Endodermal cell (in vitro differentiated cells): Measurements from ENCODE around the gene DOCK7. TPM values are rescaled to one million over a fixed set of nuclear protein-coding genes. Genes with fewer than 3 reads are reported as not detected.

Experiments used
- DNase-seq: peaks from one replicate; pipeline ENCODE4 v3.0.0-alpha.2; 2017
- H3K27ac ChIP-seq: 2 replicates; pipeline ENCODE4 v1.5.1; 2013; ENCODE audit warnings: mild to moderate bottlenecking, low read depth, low read length, moderate library complexity
- H3K27me3 ChIP-seq: 2 replicates; pipeline ENCODE4 v1.6.1; 2013; ENCODE audit warnings: mild to moderate bottlenecking, low read length, moderate library complexity; ENCODE audit not compliant: insufficient read depth, control insufficient read depth, poor library complexity, severe bottlenecking
- H3K36me3 ChIP-seq: 2 replicates; pipeline ENCODE4 v1.7.0; 2013; ENCODE audit warnings: mild to moderate bottlenecking, low read length, moderate library complexity; ENCODE audit not compliant: control insufficient read depth, insufficient read depth
- H3K4me1 ChIP-seq: one replicate; pipeline ENCODE4 v1.7.0; 2013; ENCODE audit warnings: low read length; ENCODE audit not compliant: control insufficient read depth, insufficient read depth
- H3K4me3 ChIP-seq: 2 replicates; pipeline ENCODE4 v1.5.1; 2013; ENCODE audit warnings: mild to moderate bottlenecking, low read length, moderate library complexity
- H3K9ac ChIP-seq: 2 replicates; pipeline ENCODE4 v1.6.1; 2013; ENCODE audit warnings: mild to moderate bottlenecking, low read length, moderate library complexity; ENCODE audit not compliant: poor library complexity, severe bottlenecking; ENCODE audit errors: extremely low read depth
- H3K9me3 ChIP-seq: 2 replicates; pipeline ENCODE4 v1.6.1; 2013; ENCODE audit warnings: mild to moderate bottlenecking, low read length, moderate library complexity; ENCODE audit not compliant: control insufficient read depth
- H3K27ac Mint-ChIP-seq: 2 replicates; pipeline ENCODE4 v1.8.0; 2020; ENCODE audit warnings: mixed read lengths
- H3K27me3 Mint-ChIP-seq: 2 replicates; pipeline ENCODE4 v1.8.0; 2021; ENCODE audit warnings: mild to moderate bottlenecking, mixed read lengths; ENCODE audit not compliant: insufficient read depth
- H3K36me3 Mint-ChIP-seq: 2 replicates; pipeline ENCODE4 v1.8.0; 2020; ENCODE audit warnings: low read depth, mixed read lengths
- H3K4me1 Mint-ChIP-seq: 2 replicates; pipeline ENCODE4 v1.8.0; 2020; ENCODE audit warnings: mixed read lengths
- H3K4me3 Mint-ChIP-seq: 2 replicates; pipeline ENCODE4 v1.8.0; 2020; ENCODE audit warnings: mild to moderate bottlenecking, moderate library complexity, mixed read lengths
- H3K9me3 Mint-ChIP-seq: 2 replicates; pipeline ENCODE4 v1.8.0; 2020; ENCODE audit warnings: mild to moderate bottlenecking, mixed read lengths
- WGBS, 2 experiments: methylation state at CpG; one replicate each; pipeline versions ENCODE4 v1.1.5 to v1.1.7; 2013; ENCODE audit warnings: missing lambda C conversion rate in 2 of 2, mixed read lengths in 1 of 2; ENCODE audit not compliant: insufficient coverage in 1 of 2, insufficient read length in 1 of 2; 5-methylcytosine and 5-hydroxymethylcytosine counted together
- total RNA-seq, 2 donors: library from RNA; stranded (reverse); fragmentation: NEBNext Ultra II Directional in 1 of 2; extraction: Animal tissue kit (Norgen Biotek cat#: 25700) in 1 of 2; gene quantifications; 2 replicates in 1 of 2; 3 replicates in 1 of 2; pipeline ENCODE4 v1.2.1, GENCODE V29; 2021
- TF ChIP-seq, protein P1 (sequence below): fragments of 200-600 bp; sonication (generic); conservative IDR thresholded peaks from 2 replicates; pipeline ENCODE4 v1.5.0; 2021; ENCODE audit warnings: antibody characterized with exemption, mild to moderate bottlenecking

Gene DOCK7
- total RNA-seq, 2 donors from 2014 or later = 66.8 to 72.8 TPM

DNA sequence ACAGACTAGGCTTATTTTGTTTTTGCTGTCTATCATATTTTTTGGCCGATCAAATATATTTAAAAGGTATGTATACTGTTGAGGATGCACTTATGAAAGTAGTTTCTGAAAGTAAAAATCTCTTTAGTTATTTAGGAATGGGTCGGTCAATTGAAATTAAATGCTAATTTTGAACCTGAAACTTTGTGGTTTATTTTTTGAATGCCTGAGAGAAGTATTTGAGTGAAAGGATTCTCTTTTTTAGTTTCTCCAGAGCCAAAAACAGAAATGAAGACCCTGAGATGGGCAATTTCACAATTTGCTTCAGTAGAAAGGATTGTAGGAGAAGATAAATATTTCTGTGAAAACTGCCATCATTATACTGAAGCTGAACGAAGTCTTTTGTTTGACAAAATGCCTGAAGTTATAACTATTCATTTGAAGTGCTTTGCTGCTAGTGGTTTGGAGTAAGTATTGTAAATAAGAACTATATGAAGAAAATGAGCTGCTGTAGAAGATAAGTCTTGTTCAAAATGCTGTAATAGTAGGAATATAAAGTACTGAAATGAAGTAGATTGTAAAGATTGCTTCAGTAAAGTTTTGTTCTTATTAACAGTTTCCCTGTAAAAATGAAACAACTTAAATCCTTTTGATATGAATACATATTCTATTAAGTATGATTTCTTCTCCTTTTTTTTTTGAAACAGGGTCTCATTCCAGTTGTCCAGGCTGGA, 239.8 kb downstream of the DOCK7 start:
- H3K27ac ChIP-seq = no peak overlapping the region
- H3K27me3 Mint-ChIP-seq = no peaks in the 10 kb centered on the region

DNA sequence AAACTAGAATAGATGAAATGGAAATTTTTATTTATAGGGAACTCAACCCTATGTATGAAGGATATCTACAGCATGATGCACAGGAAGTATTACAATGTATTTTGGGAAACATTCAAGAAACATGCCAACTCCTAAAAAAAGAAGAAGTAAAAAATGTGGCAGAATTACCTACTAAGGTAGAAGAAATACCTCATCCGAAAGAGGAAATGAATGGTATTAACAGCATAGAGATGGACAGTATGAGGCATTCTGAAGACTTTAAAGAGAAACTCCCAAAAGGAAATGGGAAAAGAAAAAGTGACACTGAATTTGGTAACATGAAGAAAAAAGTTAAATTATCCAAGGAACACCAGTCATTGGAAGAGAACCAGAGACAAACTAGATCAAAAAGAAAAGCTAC, 243.5 kb downstream of the DOCK7 start:
- Mint-ChIP-seq H3K27ac (no peak overlapping the region), H3K27me3 (no peaks in the 10 kb centered on the region), H3K9me3 (no peaks in the 10 kb centered on the region), H3K4me1 (peaks cover 6% of the 10 kb centered on the region), H3K36me3 (peaks cover 79% of the 10 kb centered on the region), H3K4me3 (no peak overlapping the region)
- Histone ChIP-seq H3K4me3 (no peak overlapping the region), H3K9ac (no peak overlapping the region), H3K9me3 (no peaks in the 10 kb centered on the region), H3K36me3 (peaks cover 91% of the 10 kb centered on the region), H3K27me3 (no peaks in the 10 kb centered on the region), H3K4me1 (no peaks in the 10 kb centered on the region), H3K27ac (no peak overlapping the region)
- no peak for DNase-seq
- TF ChIP-seq, protein P1, sequence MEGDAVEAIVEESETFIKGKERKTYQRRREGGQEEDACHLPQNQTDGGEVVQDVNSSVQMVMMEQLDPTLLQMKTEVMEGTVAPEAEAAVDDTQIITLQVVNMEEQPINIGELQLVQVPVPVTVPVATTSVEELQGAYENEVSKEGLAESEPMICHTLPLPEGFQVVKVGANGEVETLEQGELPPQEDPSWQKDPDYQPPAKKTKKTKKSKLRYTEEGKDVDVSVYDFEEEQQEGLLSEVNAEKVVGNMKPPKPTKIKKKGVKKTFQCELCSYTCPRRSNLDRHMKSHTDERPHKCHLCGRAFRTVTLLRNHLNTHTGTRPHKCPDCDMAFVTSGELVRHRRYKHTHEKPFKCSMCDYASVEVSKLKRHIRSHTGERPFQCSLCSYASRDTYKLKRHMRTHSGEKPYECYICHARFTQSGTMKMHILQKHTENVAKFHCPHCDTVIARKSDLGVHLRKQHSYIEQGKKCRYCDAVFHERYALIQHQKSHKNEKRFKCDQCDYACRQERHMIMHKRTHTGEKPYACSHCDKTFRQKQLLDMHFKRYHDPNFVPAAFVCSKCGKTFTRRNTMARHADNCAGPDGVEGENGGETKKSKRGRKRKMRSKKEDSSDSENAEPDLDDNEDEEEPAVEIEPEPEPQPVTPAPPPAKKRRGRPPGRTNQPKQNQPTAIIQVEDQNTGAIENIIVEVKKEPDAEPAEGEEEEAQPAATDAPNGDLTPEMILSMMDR = no peak
- 98 to 100% methylated on average over 1 of the region's 1 CpG for WGBS, 2 experiments

More for the DNA sequence above, 239.8 kb downstream of the DOCK7 start:
- peaks cover 87% of the 10 kb centered on the region for H3K36me3 Mint-ChIP-seq
- Histone ChIP-seq H3K9ac (no peak overlapping the region), H3K4me3 (no peak overlapping the region), H3K4me1 (no peaks in the 10 kb centered on the region), H3K36me3 (peaks cover 96% of the 10 kb centered on the region), H3K27me3 (no peaks in the 10 kb centered on the region), H3K9me3 (no peaks in the 10 kb centered on the region)
- 95 to 100% methylated on average over 3 of the region's 3 CpGs for WGBS, 2 experiments
- TF ChIP-seq, protein P1 = no peak
- no peaks in the 10 kb centered on the region for H3K4me1 Mint-ChIP-seq
- no peaks in the 10 kb centered on the region for H3K9me3 Mint-ChIP-seq
- no peak overlapping the region for H3K4me3 Mint-ChIP-seq
- no peak overlapping the region for H3K27ac Mint-ChIP-seq
- DNase-seq = no peak

DNA sequence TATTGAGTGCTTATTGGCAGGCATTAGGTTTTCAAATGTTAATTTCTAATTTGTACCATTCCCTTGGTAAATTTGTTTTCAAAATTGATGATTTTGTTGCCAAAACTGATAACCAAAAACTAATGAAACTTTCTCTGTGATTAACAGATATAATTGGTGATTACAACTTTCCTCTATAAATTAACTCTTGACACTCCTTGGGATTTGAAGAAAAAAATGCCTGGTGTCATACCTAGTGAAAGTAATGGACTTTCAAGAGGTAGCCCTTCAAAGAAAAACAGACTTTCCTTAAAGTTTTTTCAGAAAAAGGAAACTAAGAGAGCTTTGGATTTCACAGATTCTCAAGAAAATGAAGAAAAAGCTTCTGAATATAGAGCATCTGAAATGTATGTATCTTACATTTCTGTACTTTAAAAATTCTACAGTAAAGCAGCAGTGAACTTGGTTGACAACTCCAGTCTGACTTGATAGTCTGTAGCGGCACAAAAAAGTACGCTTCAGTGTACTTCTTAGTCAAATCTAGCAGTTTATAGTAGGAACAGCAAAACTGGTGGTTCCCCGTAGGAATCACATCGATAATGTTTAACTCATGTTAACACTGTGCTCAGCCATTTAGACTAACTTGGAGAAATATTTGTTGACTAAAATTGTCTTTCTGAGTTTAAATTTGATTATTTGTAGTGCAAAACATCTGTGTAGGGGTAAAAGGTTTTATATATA, 248.4 kb downstream of the DOCK7 start:
- H3K9me3 Mint-ChIP-seq = no peaks in the 10 kb centered on the region
- 91 to 94% methylated on average over 4 of the region's 4 CpGs for WGBS, 2 experiments
- peaks cover 44% of the 10 kb centered on the region for H3K36me3 ChIP-seq
- peaks cover 33% of the 10 kb centered on the region for H3K36me3 Mint-ChIP-seq
- no peaks in the 10 kb centered on the region for H3K9me3 ChIP-seq
- TF ChIP-seq, protein P1 = no peak
- H3K27me3 Mint-ChIP-seq = no peaks in the 10 kb centered on the region
- no peak overlapping the region for H3K9ac ChIP-seq
- peaks cover 14% of the 10 kb centered on the region for H3K4me1 Mint-ChIP-seq
- H3K27ac ChIP-seq = no peak overlapping the region
- H3K4me1 ChIP-seq = no peaks in the 10 kb centered on the region
- H3K27me3 ChIP-seq = no peaks in the 10 kb centered on the region
- H3K27ac Mint-ChIP-seq = no peak overlapping the region
- peak overlapping the region; percentile 55 for H3K4me3 ChIP-seq
- H3K4me3 Mint-ChIP-seq = no peak overlapping the region
- no peak for DNase-seq
